Kidney (tissue), 14 donors: ENCODE results near the gene CALN1. TPM values are rescaled to one million over a fixed set of nuclear protein-coding genes. Genes with fewer than 3 reads are reported as not detected.

Experiments used
- DNase-seq, 5 donors: peaks; one replicate each; pipeline ENCODE4 v3.0.0-alpha.2; 2013 to 2020
- FAIRE-seq: peaks from 2 replicates; lab custom pipeline; 2012; peaks lifted over from hg19 to GRCh38; lab: Jason Lieb, UNC
- H3K27ac ChIP-seq, 2 donors: one replicate each; pipeline ENCODE4 v1.7.0; 2013; ENCODE audit warnings: low read depth in 2 of 2, low read length in 2 of 2, inconsistent platforms in 1 of 2
- H3K27me3 ChIP-seq: one replicate; pipeline ENCODE4 v1.7.1; 2013; ENCODE audit warnings: low read length, inconsistent platforms; ENCODE audit not compliant: control insufficient read depth, insufficient read depth
- H3K36me3 ChIP-seq, 3 donors: one replicate each; pipeline versions ENCODE4 v1.7.0 to v1.7.1; 2013; ENCODE audit warnings: low read length in 3 of 3, control low read depth in 1 of 3, inconsistent platforms in 1 of 3; ENCODE audit not compliant: insufficient read depth in 3 of 3, control insufficient read depth in 2 of 3
- H3K4me1 ChIP-seq, 3 donors: one replicate each; pipeline versions ENCODE4 v1.7.0 to v1.7.1; 2013; ENCODE audit warnings: low read length in 3 of 3, inconsistent platforms in 1 of 3, low read depth in 1 of 3; ENCODE audit not compliant: control insufficient read depth in 2 of 3, insufficient read depth in 2 of 3
- H3K4me3 ChIP-seq, 3 donors: one replicate each; pipeline versions ENCODE4 v1.7.0 to v1.8.1; 2013; ENCODE audit warnings: low read length in 3 of 3, control low read depth in 1 of 3, inconsistent platforms in 1 of 3
- H3K9ac ChIP-seq, 3 donors: one replicate each; pipeline versions ENCODE4 v1.7.0 to v1.7.1; 2013; ENCODE audit warnings: low read length in 3 of 3, control low read depth in 1 of 3, inconsistent platforms in 1 of 3
- H3K9me3 ChIP-seq, 3 donors: one replicate each; pipeline versions ENCODE4 v1.7.0 to v1.7.1; 2013; ENCODE audit warnings: low read length in 3 of 3, control low read depth in 1 of 3, inconsistent platforms in 1 of 3; ENCODE audit not compliant: control insufficient read depth in 2 of 3, insufficient read depth in 1 of 3
- CTCF ChIP-seq: IDR thresholded peaks from 3 replicates; pipeline ENCODE4 v1.5.1; 2012; ENCODE audit warnings: mild to moderate bottlenecking, moderate library complexity, borderline replicate concordance; ENCODE audit not compliant: insufficient read depth; ENCODE audit errors: extremely low read depth
- intact Hi-C: fragments of 100-400 bp; cut with DNase I; formaldehyde crosslinking; loops from one replicate; pipeline ENCODE4 v1.11.1; 2022
- polyA plus RNA-seq: library from polyadenylated mRNA; stranded (reverse); fragments of 350-450 nt; fragmentation: Illumina TruSeq; extraction: RNeasy Lipid Tissue Mini Kit (QIAGEN cat#74804); gene quantifications from one replicate; pipeline ENCODE4 v1.2.3, GENCODE V29; 2014; ENCODE audit warnings: low read depth, low replicate concordance; ENCODE audit not compliant: insufficient read depth
- total RNA-seq: library from RNA; stranded (reverse); fragmentation: NEBNext Ultra II Directional; extraction: Animal tissue kit (Norgen Biotek cat#: 25700); gene quantifications from one replicate; pipeline ENCODE4 v1.2.1, GENCODE V29; 2021
- donor health status: control.
- donor health status: control.
- donor health status: control.
- donor health status: control.
- donor health status: control.
- donor health status: DM: yes; HTN: yes; CAD: no.
- donor health status: Normal renal cell carcinoma (clear cell type).

Gene CALN1
- total and polyA plus RNA-seq, 2 donors from 2014 or later: not detected

- FAIRE-seq (no peak), DNase-seq (no peak)
- TF ChIP-seq CTCF: no peak
- Histone ChIP-seq H3K4me1 (no peaks in the 10 kb centered on the region), H3K9ac (no peak overlapping the region), H3K27me3 (no peaks in the 10 kb centered on the region), H3K9me3 (no peaks in the 10 kb centered on the region), H3K36me3 (no peaks in the 10 kb centered on the region), H3K4me3 (no peak overlapping the region), H3K27ac (no peak overlapping the region)
- intact Hi-C loops: no loop called here
Observed at GRCh38 chr7:71970725-71971124, 441.4 kb downstream of the CALN1 start.

- Histone ChIP-seq H3K4me1 (no peaks in the 10 kb centered on the region), H3K27me3 (no peaks in the 10 kb centered on the region), H3K9me3 (no peaks in the 10 kb centered on the region), H3K9ac (no peak overlapping the region), H3K27ac (no peak overlapping the region), H3K36me3 (no peaks in the 10 kb centered on the region), H3K4me3 (no peak overlapping the region)
- DNase-seq (no peak), FAIRE-seq (no peak)
- intact Hi-C loops: no loop called here
- TF ChIP-seq CTCF: no peak
Observed at GRCh38 chr7:71962636-71963035, 449.5 kb downstream of the CALN1 start.

- H3K9me3 ChIP-seq: no peaks in the 10 kb centered on the region
- H3K27me3 ChIP-seq: no peaks in the 10 kb centered on the region
- FAIRE-seq (no peak), DNase-seq (no peak)
- TF ChIP-seq CTCF: no peak
- no peak overlapping the region for H3K4me3 ChIP-seq
- no peaks in the 10 kb centered on the region for H3K36me3 ChIP-seq
- H3K4me1 ChIP-seq: no peaks in the 10 kb centered on the region
- intact Hi-C loops: no loop called here
- H3K27ac ChIP-seq: no peak overlapping the region
- H3K9ac ChIP-seq: no peak overlapping the region
Observed at GRCh38 chr7:71961283-71961682, 450.9 kb downstream of the CALN1 start.

GRCh38 chr7:71942115-71942514 is 470.0 kb downstream of the CALN1 start:
- no peak for TF ChIP-seq CTCF
- Histone ChIP-seq H3K9ac (no peak overlapping the region), H3K36me3 (no peaks in the 10 kb centered on the region), H3K4me3 (no peak overlapping the region), H3K27me3 (no peaks in the 10 kb centered on the region), H3K4me1 (no peaks in the 10 kb centered on the region), H3K27ac (no peak overlapping the region), H3K9me3 (no peaks in the 10 kb centered on the region)
- no peak for FAIRE-seq
- no peak for DNase-seq
- intact Hi-C loops: no loop called here
